Endodermal cell (in vitro differentiated cells): Measurements from ENCODE around the gene SH2D7. TPM values are rescaled to one million over a fixed set of nuclear protein-coding genes. Genes with fewer than 3 reads are reported as not detected.

Source experiments
- DNase-seq: peaks from one replicate; pipeline ENCODE4 v3.0.0-alpha.2; 2017
- H3K27ac ChIP-seq: 2 replicates; pipeline ENCODE4 v1.5.1; 2013; ENCODE audit warnings: mild to moderate bottlenecking, low read depth, low read length, moderate library complexity
- H3K27me3 ChIP-seq: 2 replicates; pipeline ENCODE4 v1.6.1; 2013; ENCODE audit warnings: mild to moderate bottlenecking, low read length, moderate library complexity; ENCODE audit not compliant: insufficient read depth, control insufficient read depth, poor library complexity, severe bottlenecking
- H3K36me3 ChIP-seq: 2 replicates; pipeline ENCODE4 v1.7.0; 2013; ENCODE audit warnings: mild to moderate bottlenecking, low read length, moderate library complexity; ENCODE audit not compliant: control insufficient read depth, insufficient read depth
- H3K4me1 ChIP-seq: one replicate; pipeline ENCODE4 v1.7.0; 2013; ENCODE audit warnings: low read length; ENCODE audit not compliant: control insufficient read depth, insufficient read depth
- H3K4me3 ChIP-seq: 2 replicates; pipeline ENCODE4 v1.5.1; 2013; ENCODE audit warnings: mild to moderate bottlenecking, low read length, moderate library complexity
- H3K9ac ChIP-seq: 2 replicates; pipeline ENCODE4 v1.6.1; 2013; ENCODE audit warnings: mild to moderate bottlenecking, low read length, moderate library complexity; ENCODE audit not compliant: poor library complexity, severe bottlenecking; ENCODE audit errors: extremely low read depth
- H3K9me3 ChIP-seq: 2 replicates; pipeline ENCODE4 v1.6.1; 2013; ENCODE audit warnings: mild to moderate bottlenecking, low read length, moderate library complexity; ENCODE audit not compliant: control insufficient read depth
- H3K27ac Mint-ChIP-seq: 2 replicates; pipeline ENCODE4 v1.8.0; 2020; ENCODE audit warnings: mixed read lengths
- H3K27me3 Mint-ChIP-seq: 2 replicates; pipeline ENCODE4 v1.8.0; 2021; ENCODE audit warnings: mild to moderate bottlenecking, mixed read lengths; ENCODE audit not compliant: insufficient read depth
- H3K36me3 Mint-ChIP-seq: 2 replicates; pipeline ENCODE4 v1.8.0; 2020; ENCODE audit warnings: low read depth, mixed read lengths
- H3K4me1 Mint-ChIP-seq: 2 replicates; pipeline ENCODE4 v1.8.0; 2020; ENCODE audit warnings: mixed read lengths
- H3K4me3 Mint-ChIP-seq: 2 replicates; pipeline ENCODE4 v1.8.0; 2020; ENCODE audit warnings: mild to moderate bottlenecking, moderate library complexity, mixed read lengths
- H3K9me3 Mint-ChIP-seq: 2 replicates; pipeline ENCODE4 v1.8.0; 2020; ENCODE audit warnings: mild to moderate bottlenecking, mixed read lengths
- WGBS, 2 experiments: methylation state at CpG; one replicate each; pipeline versions ENCODE4 v1.1.5 to v1.1.7; 2013; ENCODE audit warnings: missing lambda C conversion rate in 2 of 2, mixed read lengths in 1 of 2; ENCODE audit not compliant: insufficient coverage in 1 of 2, insufficient read length in 1 of 2; 5-methylcytosine and 5-hydroxymethylcytosine counted together
- total RNA-seq, 2 donors: library from RNA; stranded (reverse); fragmentation: NEBNext Ultra II Directional in 1 of 2; extraction: Animal tissue kit (Norgen Biotek cat#: 25700) in 1 of 2; gene quantifications; 2 replicates in 1 of 2; 3 replicates in 1 of 2; pipeline ENCODE4 v1.2.1, GENCODE V29; 2021
- TF ChIP-seq, protein P1 (sequence below): fragments of 200-600 bp; sonication (generic); conservative IDR thresholded peaks from 2 replicates; pipeline ENCODE4 v1.5.0; 2021; ENCODE audit warnings: antibody characterized with exemption, mild to moderate bottlenecking

Gene SH2D7
- total RNA-seq, 2 donors from 2014 or later = not detected

DNA sequence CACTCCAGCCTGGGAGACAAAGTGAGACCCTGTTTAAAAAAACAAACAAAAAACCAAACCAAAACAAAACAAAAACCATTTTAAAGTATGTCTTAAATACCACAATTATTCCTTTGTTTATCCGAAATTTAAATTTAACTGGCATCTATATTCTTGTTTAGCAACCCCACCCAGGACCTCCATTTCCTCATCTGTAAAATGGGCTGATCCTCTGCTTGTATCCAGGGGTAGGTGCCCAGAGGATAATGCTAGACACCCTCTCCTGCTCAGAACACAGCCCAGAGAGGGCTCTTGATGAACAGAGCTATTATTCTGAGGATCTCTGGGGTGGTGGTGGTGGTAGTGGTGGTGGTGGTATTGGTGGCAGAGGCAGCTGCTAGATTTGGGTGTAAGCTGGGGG lies 9.8 kb downstream of the SH2D7 start:
- H3K27ac Mint-ChIP-seq = no peak overlapping the region

DNA sequence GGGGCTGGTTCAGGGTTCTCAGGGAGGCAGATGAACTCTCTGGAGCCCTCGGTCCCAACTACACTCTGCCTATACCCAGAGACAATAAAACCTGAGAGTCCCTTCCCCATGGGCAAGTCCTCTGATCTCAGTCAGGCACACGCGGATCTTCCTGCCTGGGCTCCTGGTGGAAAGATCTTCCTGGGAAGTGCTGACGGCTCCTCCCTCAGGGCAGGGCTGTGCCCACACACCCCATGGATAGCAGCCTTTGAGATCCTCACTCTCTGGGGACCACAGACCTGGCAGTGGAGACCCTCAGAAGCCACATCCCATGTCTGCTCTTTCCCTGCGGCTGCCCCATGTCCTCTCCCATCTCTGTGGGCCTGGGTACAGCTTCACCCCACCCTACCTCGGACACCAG lies 10.4 kb downstream of the SH2D7 start:
- Histone ChIP-seq H3K4me1 (no peaks in the 10 kb centered on the region), H3K4me3 (no peak overlapping the region), H3K27me3 (no peaks in the 10 kb centered on the region), H3K9me3 (no peaks in the 10 kb centered on the region), H3K36me3 (no peaks in the 10 kb centered on the region), H3K9ac (no peak overlapping the region), H3K27ac (no peak overlapping the region)
- Mint-ChIP-seq H3K9me3 (no peaks in the 10 kb centered on the region), H3K36me3 (peaks cover 22% of the 10 kb centered on the region), H3K27ac (no peak overlapping the region), H3K4me3 (no peak overlapping the region), H3K27me3 (no peaks in the 10 kb centered on the region), H3K4me1 (no peaks in the 10 kb centered on the region)
- TF ChIP-seq, protein P1, sequence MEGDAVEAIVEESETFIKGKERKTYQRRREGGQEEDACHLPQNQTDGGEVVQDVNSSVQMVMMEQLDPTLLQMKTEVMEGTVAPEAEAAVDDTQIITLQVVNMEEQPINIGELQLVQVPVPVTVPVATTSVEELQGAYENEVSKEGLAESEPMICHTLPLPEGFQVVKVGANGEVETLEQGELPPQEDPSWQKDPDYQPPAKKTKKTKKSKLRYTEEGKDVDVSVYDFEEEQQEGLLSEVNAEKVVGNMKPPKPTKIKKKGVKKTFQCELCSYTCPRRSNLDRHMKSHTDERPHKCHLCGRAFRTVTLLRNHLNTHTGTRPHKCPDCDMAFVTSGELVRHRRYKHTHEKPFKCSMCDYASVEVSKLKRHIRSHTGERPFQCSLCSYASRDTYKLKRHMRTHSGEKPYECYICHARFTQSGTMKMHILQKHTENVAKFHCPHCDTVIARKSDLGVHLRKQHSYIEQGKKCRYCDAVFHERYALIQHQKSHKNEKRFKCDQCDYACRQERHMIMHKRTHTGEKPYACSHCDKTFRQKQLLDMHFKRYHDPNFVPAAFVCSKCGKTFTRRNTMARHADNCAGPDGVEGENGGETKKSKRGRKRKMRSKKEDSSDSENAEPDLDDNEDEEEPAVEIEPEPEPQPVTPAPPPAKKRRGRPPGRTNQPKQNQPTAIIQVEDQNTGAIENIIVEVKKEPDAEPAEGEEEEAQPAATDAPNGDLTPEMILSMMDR = no peak
- DNase-seq = no peak
- 84 to 97% methylated on average over 3 to 6 of the region's 6 CpGs for WGBS, 2 experiments

More for the DNA sequence above, 9.8 kb downstream of the SH2D7 start:
- Histone ChIP-seq H3K27me3 (no peaks in the 10 kb centered on the region), H3K4me1 (no peaks in the 10 kb centered on the region), H3K9ac (no peak overlapping the region), H3K36me3 (no peaks in the 10 kb centered on the region), H3K4me3 (no peak overlapping the region), H3K27ac (no peak overlapping the region), H3K9me3 (no peaks in the 10 kb centered on the region)
- Mint-ChIP-seq H3K4me3 (no peak overlapping the region), H3K4me1 (no peaks in the 10 kb centered on the region), H3K27me3 (no peaks in the 10 kb centered on the region), H3K9me3 (no peaks in the 10 kb centered on the region), H3K36me3 (peaks cover 19% of the 10 kb centered on the region)
- TF ChIP-seq, protein P1 = no peak
- 69 to 80% methylated on average over 1 of the region's 1 CpG for WGBS, 2 experiments
- DNase-seq = no peak

DNA sequence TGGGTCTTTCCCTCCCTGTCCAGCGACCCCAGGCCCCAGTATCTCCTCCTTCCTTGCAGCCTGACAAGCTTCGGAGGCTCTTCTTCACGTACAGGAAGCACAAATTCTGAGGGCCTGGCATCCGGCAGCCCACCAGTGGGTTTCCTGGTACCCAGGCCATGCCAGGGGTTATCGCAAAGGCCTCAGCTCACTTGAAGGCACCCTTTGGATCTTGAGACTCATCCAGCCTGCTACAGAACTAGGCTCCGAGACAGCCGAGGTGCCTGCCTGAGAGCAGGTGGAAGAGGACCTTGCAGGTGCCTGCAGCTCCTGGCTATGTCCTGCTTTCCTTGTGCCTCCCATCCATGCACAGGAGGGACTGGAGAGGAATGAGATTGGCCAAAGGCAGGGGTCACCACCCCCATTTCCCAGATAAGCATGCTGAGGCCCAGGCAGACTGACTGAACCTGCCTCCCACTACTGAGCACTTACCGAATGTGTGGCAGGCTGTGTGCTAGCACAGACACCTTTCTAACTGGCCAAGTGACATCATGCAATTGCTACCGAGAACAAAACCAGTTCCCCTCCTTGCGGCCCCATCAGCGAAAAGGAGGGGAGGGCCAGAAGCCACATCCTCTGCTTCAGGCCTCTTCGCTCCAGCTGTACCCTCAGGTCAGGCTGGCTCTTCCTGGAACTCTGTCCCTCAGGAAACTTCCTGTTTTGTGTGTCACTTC lies 11.2 kb downstream of the SH2D7 start:
- Histone ChIP-seq H3K9ac (no peak overlapping the region), H3K36me3 (no peaks in the 10 kb centered on the region), H3K4me3 (no peak overlapping the region), H3K27me3 (no peaks in the 10 kb centered on the region), H3K9me3 (no peaks in the 10 kb centered on the region), H3K4me1 (no peaks in the 10 kb centered on the region), H3K27ac (no peak overlapping the region)
- DNase-seq = no peak
- no peaks in the 10 kb centered on the region for H3K4me1 Mint-ChIP-seq
- TF ChIP-seq, protein P1 = no peak
- no peak overlapping the region for H3K27ac Mint-ChIP-seq
- H3K9me3 Mint-ChIP-seq = no peaks in the 10 kb centered on the region
- H3K36me3 Mint-ChIP-seq = peaks cover 25% of the 10 kb centered on the region
- 91 to 98% methylated on average over 5 to 12 of the region's 12 CpGs for WGBS, 2 experiments
- H3K27me3 Mint-ChIP-seq = no peaks in the 10 kb centered on the region
- H3K4me3 Mint-ChIP-seq = no peak overlapping the region
